NCI-H1436 (cell line): ENCODE data around the gene NIPBL.
"Not testable (repeated sequence)": the region's sequence is repeated elsewhere in the genome, so short reads cannot be mapped to it uniquely, and the experiment has no call there.

Source experiments
- DNase-seq: peaks from one replicate; lab custom pipeline; 2025; lab: John Stamatoyannopoulos, UW

Gene NIPBL

GRCh38 chr5:37028910-37029309 lies 152.3 kb downstream of the NIPBL start:
- DNase-seq: no peak

- DNase-seq: no peak
These were observed 152.9 kb downstream of the NIPBL start for GRCh38 chr5:37029436-37029835.

GRCh38 chr5:37034955-37035354 lies 158.4 kb downstream of the NIPBL start:
- DNase-seq: no peak

- no peak for DNase-seq
These were observed 161.3 kb downstream of the NIPBL start for GRCh38 chr5:37037840-37038239.

- no peak for DNase-seq
These were observed 163.3 kb downstream of the NIPBL start for GRCh38 chr5:37039824-37040223.

GRCh38 chr5:37043693-37044092 lies 167.1 kb downstream of the NIPBL start:
- DNase-seq: no peak

GRCh38 chr5:37044120-37044519 lies 167.6 kb downstream of the NIPBL start:
- DNase-seq: no peak

GRCh38 chr5:37045703-37046102 lies 169.1 kb downstream of the NIPBL start:
- DNase-seq: no peak

GRCh38 chr5:37047947-37048346 lies 171.4 kb downstream of the NIPBL start:
- DNase-seq: no peak

GRCh38 chr5:37054391-37054790 lies 177.8 kb downstream of the NIPBL start:
- DNase-seq: no peak

GRCh38 chr5:37055383-37055990 lies 178.9 kb downstream of the NIPBL start:
- no peak for DNase-seq

GRCh38 chr5:37056762-37057161 lies 180.2 kb downstream of the NIPBL start:
- DNase-seq: no peak

GRCh38 chr5:37060030-37060429 lies 183.5 kb downstream of the NIPBL start:
- no peak for DNase-seq

GRCh38 chr5:37063739-37064138 lies 187.2 kb downstream of the NIPBL start:
- DNase-seq: no peak

- DNase-seq: no peak
These were observed 187.9 kb downstream of the NIPBL start for GRCh38 chr5:37064442-37064841.

GRCh38 chr5:37071487-37071886 lies 194.9 kb downstream of the NIPBL start:
- DNase-seq: no peak

GRCh38 chr5:37071901-37072581 lies 195.5 kb downstream of the NIPBL start:
- no peak for DNase-seq

GRCh38 chr5:37075399-37075950 lies 198.9 kb downstream of the NIPBL start:
- DNase-seq: no peak

- no peak for DNase-seq
These were observed 200.6 kb downstream of the NIPBL start for GRCh38 chr5:37077146-37077545.

GRCh38 chr5:37080697-37081096 lies 204.1 kb downstream of the NIPBL start:
- DNase-seq: no peak

GRCh38 chr5:37082977-37083376 lies 206.4 kb downstream of the NIPBL start:
- DNase-seq: not testable (repeated sequence)

GRCh38 chr5:37086026-37086425 lies 209.5 kb downstream of the NIPBL start:
- DNase-seq: not testable (repeated sequence)

GRCh38 chr5:37086466-37087173 lies 210.1 kb downstream of the NIPBL start:
- DNase-seq: no peak
